HG03108 (cell line): ENCODE data around the gene NGFR.

Experiments used
- ATAC-seq: cut with Tn5 transposase; IDR thresholded peaks from one replicate; pipeline ENCODE4 v1.9.1; 2021; ENCODE audit warnings: moderate library complexity; ENCODE audit not compliant: unreplicated experiment

The NGFR gene

GRCh38 chr17:49494986-49495841 lies at the start of gene NGFR:
TSS of gene NGFR (plus strand) at chr17:49495293. CDS start at chr17:49495418, 125 bp downstream.
- peak; percentile 40 for ATAC-seq

GRCh38 chr17:49445591-49445990 lies 49.5 kb upstream of the NGFR start:
- no peak for ATAC-seq

GRCh38 chr17:49447628-49448302 lies 47.3 kb upstream of the NGFR start:
- ATAC-seq, result no peak

- no peak for ATAC-seq
Observed at GRCh38 chr17:49450181-49450580, 44.9 kb upstream of the NGFR start.

GRCh38 chr17:49450735-49451134 lies 44.4 kb upstream of the NGFR start:
- ATAC-seq, result no peak

- ATAC-seq, result no peak
Observed at GRCh38 chr17:49452201-49452600, 42.9 kb upstream of the NGFR start.

GRCh38 chr17:49452661-49453060 lies 42.4 kb upstream of the NGFR start:
- no peak for ATAC-seq

- no peak for ATAC-seq
Observed at GRCh38 chr17:49454050-49454449, 41.0 kb upstream of the NGFR start.

- no peak for ATAC-seq
Observed at GRCh38 chr17:49455272-49455861, 39.7 kb upstream of the NGFR start.

GRCh38 chr17:49456183-49456965 lies 38.7 kb upstream of the NGFR start:
- no peak for ATAC-seq

- ATAC-seq, result no peak
Observed at GRCh38 chr17:49457564-49458535, 37.2 kb upstream of the NGFR start.

GRCh38 chr17:49459401-49459984 lies 35.6 kb upstream of the NGFR start:
- no peak for ATAC-seq

- ATAC-seq, result no peak
Observed at GRCh38 chr17:49460401-49460800, 34.7 kb upstream of the NGFR start.

- ATAC-seq, result no peak
Observed at GRCh38 chr17:49461580-49461979, 33.5 kb upstream of the NGFR start.

- no peak for ATAC-seq
Observed at GRCh38 chr17:49464049-49464448, 31.0 kb upstream of the NGFR start.

GRCh38 chr17:49465331-49465903 lies 29.7 kb upstream of the NGFR start:
- ATAC-seq, result no peak

- ATAC-seq, result no peak
Observed at GRCh38 chr17:49466436-49466835, 28.7 kb upstream of the NGFR start.

GRCh38 chr17:49467175-49467574 lies 27.9 kb upstream of the NGFR start:
- no peak for ATAC-seq

- no peak for ATAC-seq
Observed at GRCh38 chr17:49468811-49469385, 26.2 kb upstream of the NGFR start.
